ENCODE measurements around the gene FHIT. TPM values are rescaled to one million over a fixed set of nuclear protein-coding genes. Genes with fewer than 3 reads are reported as not detected.

FHIT gene
- total RNA-seq, 1 donor from 2014 or later, result 16.1 TPM

DNA sequence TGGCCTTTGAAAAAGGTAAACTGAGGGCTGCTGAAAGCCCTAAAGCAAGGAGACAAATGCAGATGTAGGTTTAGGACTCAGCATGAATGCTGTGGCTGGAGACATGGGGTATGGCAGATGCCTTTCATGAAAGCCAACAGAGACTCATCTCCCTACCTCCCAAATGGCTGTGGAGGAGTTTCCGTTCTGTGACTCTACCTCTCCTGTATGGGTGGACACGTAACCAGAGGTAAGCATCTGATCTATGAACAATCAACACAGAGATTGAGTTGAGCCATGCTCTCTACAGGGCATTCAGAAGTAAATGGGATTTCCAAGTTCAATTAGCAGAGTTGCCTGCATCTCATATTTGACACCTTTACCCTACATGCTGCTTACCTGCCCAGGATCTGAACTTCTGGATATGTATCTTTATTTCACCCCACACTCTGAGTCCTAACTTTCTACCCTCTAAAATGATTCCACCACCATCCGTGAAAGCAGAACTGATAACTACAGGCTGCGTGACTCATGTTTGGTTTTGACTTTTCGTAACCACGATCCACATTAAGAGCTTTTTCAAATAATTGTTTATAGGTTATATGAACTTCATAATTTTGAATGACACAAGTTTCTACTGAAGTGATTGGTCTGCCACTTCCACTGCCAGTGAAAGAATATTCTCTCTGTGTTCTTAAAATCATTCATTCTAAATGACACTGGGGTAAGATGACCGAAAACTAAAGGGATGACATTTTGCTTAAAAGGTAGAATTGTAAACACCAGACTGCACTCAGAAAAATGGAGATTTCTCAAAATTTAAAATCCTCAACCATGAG lies 1058.7 kb downstream of the FHIT start:
- Mint-ChIP-seq H3K9me3 (ENCODE audit: low read depth) (peaks cover 9% of the 10 kb centered on the region), H3K36me3 (ENCODE audit: insufficient read depth) (peaks cover 3% of the 10 kb centered on the region), H3K27ac (no peak overlapping the region), H3K4me3 (ENCODE audit: low read depth) (no peak overlapping the region), H3K27me3 (no peaks in the 10 kb centered on the region), H3K4me1 (ENCODE audit: low read depth) (peaks cover 11% of the 10 kb centered on the region)
- TF ChIP-seq, protein P1, sequence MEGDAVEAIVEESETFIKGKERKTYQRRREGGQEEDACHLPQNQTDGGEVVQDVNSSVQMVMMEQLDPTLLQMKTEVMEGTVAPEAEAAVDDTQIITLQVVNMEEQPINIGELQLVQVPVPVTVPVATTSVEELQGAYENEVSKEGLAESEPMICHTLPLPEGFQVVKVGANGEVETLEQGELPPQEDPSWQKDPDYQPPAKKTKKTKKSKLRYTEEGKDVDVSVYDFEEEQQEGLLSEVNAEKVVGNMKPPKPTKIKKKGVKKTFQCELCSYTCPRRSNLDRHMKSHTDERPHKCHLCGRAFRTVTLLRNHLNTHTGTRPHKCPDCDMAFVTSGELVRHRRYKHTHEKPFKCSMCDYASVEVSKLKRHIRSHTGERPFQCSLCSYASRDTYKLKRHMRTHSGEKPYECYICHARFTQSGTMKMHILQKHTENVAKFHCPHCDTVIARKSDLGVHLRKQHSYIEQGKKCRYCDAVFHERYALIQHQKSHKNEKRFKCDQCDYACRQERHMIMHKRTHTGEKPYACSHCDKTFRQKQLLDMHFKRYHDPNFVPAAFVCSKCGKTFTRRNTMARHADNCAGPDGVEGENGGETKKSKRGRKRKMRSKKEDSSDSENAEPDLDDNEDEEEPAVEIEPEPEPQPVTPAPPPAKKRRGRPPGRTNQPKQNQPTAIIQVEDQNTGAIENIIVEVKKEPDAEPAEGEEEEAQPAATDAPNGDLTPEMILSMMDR (IDR thresholded peaks at IDR 0.05; ENCODE audit: unreplicated experiment), result no peak
- no peak for DNase-seq (ENCODE audit: low spot score, unreplicated experiment)

GRCh38 chr3:60190073-60190472 lies 1061.2 kb downstream of the FHIT start:
- TF ChIP-seq, protein P1 (IDR thresholded peaks at IDR 0.05; ENCODE audit: unreplicated experiment), result no peak
- H3K36me3 Mint-ChIP-seq (ENCODE audit: insufficient read depth), result peaks cover 3% of the 10 kb centered on the region
- peaks cover 14% of the 10 kb centered on the region for H3K4me1 Mint-ChIP-seq (ENCODE audit: low read depth)
- H3K27me3 Mint-ChIP-seq, result no peaks in the 10 kb centered on the region
- DNase-seq (ENCODE audit: low spot score, unreplicated experiment), result no peak
- no peak overlapping the region for H3K27ac Mint-ChIP-seq
- H3K9me3 Mint-ChIP-seq (ENCODE audit: low read depth), result peaks cover 9% of the 10 kb centered on the region
- H3K4me3 Mint-ChIP-seq (ENCODE audit: low read depth), result no peak overlapping the region

- H3K27ac Mint-ChIP-seq, result no peak overlapping the region
- TF ChIP-seq, protein P1 (IDR thresholded peaks at IDR 0.05; ENCODE audit: unreplicated experiment), result no peak
- no peaks in the 10 kb centered on the region for H3K36me3 Mint-ChIP-seq (ENCODE audit: insufficient read depth)
- no peak for DNase-seq (ENCODE audit: low spot score, unreplicated experiment)
- H3K4me1 Mint-ChIP-seq (ENCODE audit: low read depth), result peaks cover 14% of the 10 kb centered on the region
- H3K9me3 Mint-ChIP-seq (ENCODE audit: low read depth), result peaks cover 3% of the 10 kb centered on the region
- H3K27me3 Mint-ChIP-seq, result no peaks in the 10 kb centered on the region
- no peak overlapping the region for H3K4me3 Mint-ChIP-seq (ENCODE audit: low read depth)
Measured at GRCh38 chr3:60189304-60189703, 1061.9 kb downstream of the FHIT start.

GRCh38 chr3:60188803-60189202 lies 1062.4 kb downstream of the FHIT start:
- Mint-ChIP-seq H3K4me3 (ENCODE audit: low read depth) (no peak overlapping the region), H3K36me3 (ENCODE audit: insufficient read depth) (no peaks in the 10 kb centered on the region), H3K4me1 (ENCODE audit: low read depth) (peaks cover 14% of the 10 kb centered on the region), H3K27ac (no peak overlapping the region), H3K9me3 (ENCODE audit: low read depth) (peaks cover 3% of the 10 kb centered on the region), H3K27me3 (no peaks in the 10 kb centered on the region)
- DNase-seq (ENCODE audit: low spot score, unreplicated experiment), result no peak
- TF ChIP-seq, protein P1 (IDR thresholded peaks at IDR 0.05; ENCODE audit: unreplicated experiment), result no peak

DNA sequence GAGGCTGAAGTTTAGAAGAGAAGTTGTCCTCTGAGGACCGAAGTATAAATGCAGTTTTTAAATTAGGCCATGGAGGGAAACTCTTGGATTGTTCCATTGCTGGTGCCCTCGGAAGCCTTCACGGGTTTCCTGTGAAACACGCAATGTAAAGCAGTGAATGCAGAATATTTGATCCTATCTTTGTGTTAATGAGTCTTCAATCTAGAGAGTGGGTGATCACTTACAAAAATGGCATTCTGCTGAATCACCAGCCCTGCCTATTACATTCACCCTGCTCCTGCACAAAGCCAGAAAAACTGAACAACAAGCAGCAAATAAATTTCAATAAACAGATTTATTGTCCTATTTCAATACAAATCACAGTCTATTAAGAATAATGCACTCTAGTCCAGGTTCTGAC lies 1063.9 kb downstream of the FHIT start:
- TF ChIP-seq, protein P1 (IDR thresholded peaks at IDR 0.05; ENCODE audit: unreplicated experiment), result no peak
- no peak for DNase-seq (ENCODE audit: low spot score, unreplicated experiment)

More for the DNA sequence above, 1063.9 kb downstream of the FHIT start:
- no peaks in the 10 kb centered on the region for H3K27me3 Mint-ChIP-seq
- no peaks in the 10 kb centered on the region for H3K36me3 Mint-ChIP-seq (ENCODE audit: insufficient read depth)
- H3K27ac Mint-ChIP-seq, result no peak overlapping the region
- H3K4me3 Mint-ChIP-seq (ENCODE audit: low read depth), result no peak overlapping the region
- H3K9me3 Mint-ChIP-seq (ENCODE audit: low read depth), result peaks cover 3% of the 10 kb centered on the region
- peaks cover 14% of the 10 kb centered on the region for H3K4me1 Mint-ChIP-seq (ENCODE audit: low read depth)
